Measurements from ENCODE around the gene UBAC1. TPM values are rescaled to one million over a fixed set of nuclear protein-coding genes. Genes with fewer than 3 reads are reported as not detected.
"Not testable (repeated sequence)": the region's sequence is repeated elsewhere in the genome, so short reads cannot be mapped to it uniquely, and the experiment has no call there.

UBAC1 gene
- polyA plus RNA-seq, 5 donors = 27.6 to 38.4 (median 32.3) TPM

DNA sequence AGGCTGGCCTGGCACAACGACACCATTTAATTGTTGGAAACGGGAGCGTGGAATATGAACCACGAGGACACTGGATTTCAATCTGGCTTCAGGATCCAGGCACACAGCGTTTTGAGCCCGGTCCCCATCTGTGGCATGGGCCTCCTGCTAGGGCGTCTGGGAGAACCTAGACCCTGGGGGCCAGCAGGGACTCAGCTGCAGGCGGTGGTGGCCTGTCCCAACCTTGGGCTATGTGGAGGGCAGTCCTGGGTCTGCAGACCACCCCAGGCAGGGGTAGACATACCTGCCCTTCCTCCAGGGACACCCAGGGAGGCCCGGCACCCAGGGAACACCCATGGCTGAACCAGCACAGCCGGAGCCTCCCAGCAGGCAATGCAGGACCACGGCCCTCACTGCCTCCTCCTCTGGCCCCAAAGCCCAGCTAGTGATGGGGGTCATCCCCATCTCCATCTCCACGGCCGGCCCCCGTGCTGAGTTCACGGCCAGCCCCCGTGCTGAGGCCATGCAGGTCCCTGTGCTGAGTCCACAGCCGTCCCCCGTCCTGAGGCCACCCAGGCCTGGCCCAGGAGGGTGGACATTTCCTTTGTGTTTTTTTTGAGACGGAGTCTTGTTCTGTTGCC is 18.5 kb upstream of the UBAC1 start:
- DNase-seq = no peak

DNA sequence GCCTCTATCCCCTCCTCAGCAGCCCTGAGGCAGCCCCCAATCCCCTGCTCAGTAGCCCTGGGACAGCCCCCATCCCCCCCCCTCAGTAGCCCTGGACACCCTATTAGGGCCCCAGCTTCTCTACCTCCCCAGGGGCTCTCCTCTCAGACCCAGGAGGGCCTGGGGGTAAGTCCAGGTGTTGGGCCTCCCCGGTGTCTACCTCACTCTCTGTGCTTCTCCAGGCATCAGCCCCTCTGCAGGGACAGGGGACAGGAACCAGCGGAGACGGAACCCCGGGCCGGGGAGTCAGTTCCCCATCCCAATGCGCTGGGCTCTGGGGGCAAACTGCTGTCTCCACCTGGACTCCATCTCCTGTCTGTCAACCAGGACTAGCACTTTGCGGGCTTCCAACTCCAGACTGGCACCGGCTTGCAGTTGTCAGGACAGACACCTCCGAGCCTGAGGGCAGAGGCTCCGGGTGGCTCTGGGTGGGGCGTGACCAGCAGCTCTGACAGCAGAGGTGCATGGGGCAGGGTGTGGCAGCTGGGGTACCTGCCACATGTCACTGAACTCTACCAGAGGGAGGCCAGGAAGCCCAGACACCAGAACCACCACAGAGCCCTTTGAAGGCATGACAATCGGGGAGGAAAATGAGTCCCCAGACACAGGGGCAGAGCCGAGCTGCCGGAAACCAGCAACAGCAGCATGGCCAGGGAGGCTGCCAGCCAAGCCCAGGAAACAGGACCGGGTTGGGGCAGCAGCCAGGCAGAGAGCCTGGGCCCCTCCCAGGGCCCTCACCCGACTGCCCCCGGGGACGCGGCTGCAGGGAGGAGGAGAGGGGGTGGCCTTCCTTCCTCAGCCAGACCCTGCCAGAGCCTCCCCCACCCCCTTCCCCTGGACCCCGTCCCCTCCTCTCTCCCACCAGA is 17.7 kb upstream of the UBAC1 start:
- no peak for DNase-seq

DNA sequence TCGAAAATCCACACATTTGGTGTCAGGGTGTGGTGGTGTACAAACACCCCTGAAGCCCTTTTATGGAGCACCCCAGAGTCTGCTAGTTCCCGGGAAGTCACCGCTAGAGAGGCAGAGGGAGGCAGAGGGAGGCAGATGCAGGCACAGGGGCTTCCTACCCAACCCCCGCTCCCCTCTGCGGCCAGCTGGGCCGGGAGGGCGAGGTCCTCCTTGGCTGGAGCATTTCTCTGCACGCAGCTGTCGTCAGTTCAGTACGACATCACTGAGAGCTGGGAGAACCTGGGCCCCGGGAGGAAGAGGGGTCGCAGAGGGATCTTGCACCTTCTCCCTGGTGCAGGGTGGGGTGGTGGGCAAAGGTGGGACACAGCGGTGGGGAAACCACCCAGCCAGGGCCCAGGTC is 15.8 kb upstream of the UBAC1 start:
- no peak for DNase-seq

DNA sequence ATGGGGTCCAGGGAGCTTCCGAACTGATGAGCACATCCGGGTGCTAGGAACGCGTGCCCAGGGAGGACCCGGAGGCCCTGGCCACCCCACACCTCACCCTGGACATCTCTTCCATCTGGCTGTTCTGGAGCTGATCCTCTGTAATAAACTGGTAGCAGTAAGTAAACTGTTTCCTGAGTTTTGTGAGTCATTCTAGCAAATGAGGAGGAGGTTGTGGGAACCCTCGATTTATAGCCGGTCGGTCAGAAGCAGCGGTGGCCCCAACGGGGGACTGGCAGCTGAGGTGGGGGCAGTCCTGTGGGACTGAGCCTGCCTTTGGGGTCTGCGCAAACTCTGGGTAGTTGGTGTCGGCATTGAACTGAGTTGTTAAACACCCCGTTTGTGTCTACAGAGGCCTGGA is 15.4 kb upstream of the UBAC1 start:
- no peak for DNase-seq

DNA sequence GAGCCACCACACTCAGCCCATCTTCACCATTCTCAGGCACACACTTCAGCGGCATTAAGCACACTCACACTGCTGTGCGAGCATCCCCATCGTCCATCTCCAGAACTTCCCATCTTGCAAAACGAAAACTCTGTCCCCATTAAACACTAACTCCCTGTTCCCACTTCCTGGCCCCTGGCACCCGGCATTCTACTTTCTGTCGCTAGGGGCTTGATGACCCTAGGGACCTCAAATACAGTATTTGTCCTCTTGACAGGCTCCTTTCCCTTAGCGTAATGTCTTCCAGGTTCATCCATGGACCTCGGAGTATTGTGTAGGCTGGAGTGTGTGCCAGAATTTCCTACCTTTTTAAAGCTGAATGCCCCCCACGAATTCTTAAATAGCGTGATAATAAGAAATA is 14.7 kb upstream of the UBAC1 start:
- no peak for DNase-seq

DNA sequence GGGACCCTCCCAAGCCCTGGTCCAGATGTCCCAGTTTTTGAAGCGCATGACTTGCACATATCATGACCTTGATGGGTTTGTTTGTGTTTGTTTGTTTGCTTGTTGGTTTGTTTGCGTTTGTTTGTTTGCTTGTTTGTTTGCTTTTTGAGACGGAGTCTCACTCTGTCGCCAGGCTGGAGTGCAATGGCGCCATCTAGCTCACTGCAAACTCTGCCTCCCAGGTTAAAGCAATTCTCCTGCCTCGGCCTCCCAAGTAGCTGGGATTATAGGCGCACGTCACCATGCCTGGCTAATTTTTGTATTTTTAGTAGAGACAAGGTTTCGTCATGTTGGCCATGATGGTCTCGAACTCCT is 13.0 kb upstream of the UBAC1 start:
- no peak for DNase-seq

DNA sequence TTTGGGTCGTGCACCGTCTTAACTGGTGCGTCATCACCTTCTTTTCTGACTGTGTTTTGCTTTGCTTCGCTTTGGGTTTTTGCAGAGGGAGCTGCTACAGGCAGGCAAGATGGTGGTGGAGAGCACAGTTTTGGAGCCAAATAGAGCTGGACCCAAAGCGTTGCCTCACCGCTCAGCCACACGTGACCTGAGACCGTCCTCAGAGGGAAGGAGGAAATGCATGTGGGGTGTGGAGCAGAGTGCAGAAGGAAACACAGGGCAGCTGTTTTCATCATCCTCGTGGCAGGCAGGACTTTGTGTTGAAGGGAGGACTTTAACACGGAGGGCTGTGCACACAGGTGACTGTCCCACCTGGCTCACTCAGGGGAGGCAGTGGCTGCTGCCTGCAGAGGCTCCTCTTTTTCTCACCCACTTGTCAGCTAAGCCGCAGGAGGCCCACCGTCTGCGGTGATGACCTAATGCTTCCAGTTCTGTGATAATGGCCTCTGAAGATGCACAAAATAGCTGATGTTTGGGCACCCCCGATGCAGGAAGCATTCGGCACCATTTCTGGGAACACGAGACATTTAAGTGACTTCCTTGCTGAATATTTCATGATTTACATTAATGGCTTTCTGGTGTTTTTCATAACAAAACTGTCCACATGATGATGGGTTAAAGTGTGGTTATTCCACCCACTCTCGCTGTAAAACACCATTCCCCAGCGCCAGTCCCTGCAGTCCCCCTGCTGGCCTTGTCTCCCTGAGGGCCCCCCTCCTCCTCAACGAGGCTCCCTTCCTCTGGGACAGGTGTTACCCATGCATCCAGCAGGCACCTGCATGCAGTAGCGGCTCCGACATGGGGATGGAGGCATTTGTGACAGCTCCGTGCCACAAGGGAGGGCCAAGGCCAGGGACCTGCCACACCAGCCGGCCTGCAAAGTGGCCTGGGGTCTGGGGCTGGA is 12.4 kb upstream of the UBAC1 start:
- DNase-seq = no peak

DNA sequence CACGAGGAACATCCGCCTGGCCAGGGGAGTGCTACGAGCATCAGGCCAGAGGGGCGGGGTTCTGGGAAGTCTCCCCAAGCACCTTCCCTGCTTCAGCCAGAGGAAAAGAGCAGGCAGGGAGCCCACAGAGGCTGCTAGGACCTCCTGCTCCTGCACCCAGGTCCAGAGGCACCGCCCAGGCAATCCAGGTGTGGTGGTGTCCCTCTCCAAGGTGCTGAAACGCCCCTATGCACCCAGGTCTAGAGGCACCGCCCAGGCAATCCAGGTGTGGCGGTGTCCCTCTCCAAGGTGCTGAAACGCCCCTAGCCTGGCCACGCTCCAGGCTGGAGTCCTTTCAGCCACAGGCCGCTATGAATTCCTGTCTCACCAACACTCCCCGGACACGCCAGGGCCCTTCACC is 10.7 kb upstream of the UBAC1 start:
- DNase-seq = peak in 1 of 2 donors; percentile 55

DNA sequence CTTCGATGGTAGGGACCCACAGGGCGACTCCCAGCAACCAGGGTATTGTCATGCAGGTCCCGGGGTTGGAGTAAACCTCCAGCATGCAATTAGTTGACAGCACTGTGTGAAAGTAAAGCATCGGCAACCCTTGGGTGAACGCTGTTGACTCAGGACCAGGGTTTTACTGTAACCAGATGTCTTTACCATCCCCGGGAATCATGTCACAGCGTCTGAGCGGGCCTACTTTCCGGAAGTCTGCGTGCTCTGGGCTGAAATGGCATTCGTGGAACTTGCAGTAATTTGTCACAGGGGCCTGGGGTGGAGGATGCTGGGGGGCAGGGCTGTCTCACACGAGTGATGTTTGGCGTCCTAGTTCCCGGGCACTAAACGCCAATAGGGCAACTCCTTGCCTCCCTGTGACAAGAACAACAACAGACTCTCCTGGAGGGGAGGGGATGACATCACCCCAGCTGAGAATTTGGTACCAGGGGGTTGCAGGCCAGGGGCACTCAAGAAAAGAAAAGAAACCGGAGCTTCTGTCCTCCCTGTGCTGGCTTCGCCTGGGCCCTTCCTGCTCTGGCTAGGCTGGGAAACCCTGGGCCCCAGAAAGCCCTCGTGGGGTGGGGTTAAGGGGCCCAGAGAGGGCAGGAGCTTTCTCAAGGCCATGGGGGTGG is 10.1 kb upstream of the UBAC1 start:
- DNase-seq = no peak

DNA sequence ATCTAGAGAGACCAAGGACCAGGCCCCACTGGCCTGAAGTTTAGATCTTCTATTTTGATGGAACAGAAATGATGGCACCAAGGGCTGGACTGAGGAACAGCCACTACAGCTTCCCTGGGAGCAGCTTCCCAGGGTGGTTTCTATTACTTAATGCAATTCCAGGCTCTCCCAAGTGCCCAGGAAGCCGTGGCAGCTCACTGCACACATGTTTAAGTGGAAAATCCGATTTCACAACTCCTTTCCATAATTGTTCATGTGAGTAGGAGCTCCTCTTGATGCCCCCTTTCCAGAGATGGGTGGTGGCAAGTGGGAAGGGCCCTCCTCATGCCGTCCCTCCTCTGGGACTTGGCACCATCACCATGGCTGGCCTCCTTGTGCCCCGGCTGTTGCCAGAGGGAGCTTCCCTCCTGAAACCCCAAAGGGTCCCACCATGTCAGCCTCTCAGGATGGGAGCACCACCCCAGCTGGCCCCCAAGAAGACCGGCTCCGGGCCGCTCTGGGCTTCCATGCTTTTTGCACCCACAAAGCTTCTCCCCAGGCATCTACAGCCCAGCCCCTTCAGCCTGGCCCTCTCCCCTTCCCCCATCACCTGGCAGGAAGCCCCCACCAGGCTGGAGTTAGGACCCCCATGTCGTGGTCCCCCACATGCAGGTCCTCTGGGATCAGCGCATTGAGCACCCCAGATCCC is 9.1 kb upstream of the UBAC1 start:
- no peak for DNase-seq

DNA sequence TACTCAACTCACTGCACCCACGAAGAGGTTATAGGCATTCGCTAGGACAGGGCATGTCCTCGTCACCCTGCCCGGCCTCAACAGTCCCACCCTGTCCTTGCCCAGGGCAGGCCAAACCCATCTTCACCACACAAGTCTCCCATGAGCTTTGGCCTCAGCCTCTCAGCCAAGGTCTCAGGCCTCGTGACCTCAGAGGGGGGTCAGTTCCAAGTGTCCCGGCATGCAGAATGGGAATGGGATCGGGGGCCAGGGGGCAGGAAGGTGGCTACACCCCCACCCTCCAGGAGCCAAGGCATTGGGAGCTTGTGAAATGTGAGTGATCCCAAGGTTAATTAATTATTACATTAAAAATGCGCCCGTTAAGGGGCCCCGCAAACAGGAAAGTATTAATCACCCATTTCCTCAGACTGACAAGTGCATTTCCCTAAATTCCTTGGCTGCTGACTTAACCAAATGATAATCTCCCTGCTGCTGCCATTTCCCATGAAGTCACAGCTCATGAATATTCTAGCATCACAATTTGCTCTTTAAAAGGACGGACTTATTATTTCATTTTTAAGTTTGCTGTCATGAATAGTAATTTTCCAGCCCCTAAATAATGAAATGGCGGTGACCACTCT is 8.0 kb upstream of the UBAC1 start:
- no peak for DNase-seq

DNA sequence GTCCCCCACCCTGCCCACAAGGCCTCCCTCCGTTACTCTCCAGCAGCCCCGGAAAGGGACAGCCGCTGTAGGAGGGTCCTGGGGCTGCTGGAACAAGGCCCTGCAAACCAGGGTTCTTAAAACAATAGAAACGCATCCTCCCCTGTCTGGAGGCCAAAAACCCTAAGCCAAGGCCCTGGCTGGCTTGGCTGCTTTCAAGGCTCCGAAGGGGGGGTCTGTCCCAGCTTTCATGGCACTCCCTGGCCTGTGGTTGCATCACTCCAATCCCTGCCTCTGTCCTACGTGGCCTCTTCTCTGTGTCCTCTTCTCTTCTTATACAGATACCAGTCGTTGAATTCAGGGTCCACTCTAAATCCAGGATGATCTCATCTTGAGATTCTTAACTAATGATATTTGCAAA is 7.4 kb upstream of the UBAC1 start:
- no peak for DNase-seq

DNA sequence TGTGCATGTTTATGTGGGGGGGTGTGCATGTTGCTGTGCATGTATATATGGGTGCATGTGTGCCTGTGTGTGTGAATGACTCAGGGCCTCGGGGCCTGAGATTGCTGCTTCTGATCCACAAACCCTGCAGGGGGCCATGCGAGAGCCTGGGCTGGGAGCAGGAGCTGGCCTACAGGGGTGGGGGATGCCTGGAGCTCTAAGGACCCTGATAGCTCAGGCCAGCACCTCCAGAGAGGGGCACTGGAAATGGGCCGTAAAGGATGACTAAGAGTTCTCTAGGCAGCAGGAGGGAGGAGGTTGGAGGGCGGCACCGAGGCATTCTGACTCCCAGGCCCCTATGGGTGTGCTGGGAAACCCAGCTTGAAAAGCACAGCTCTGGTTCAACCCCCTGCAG is 6.9 kb upstream of the UBAC1 start:
- no peak for DNase-seq

DNA sequence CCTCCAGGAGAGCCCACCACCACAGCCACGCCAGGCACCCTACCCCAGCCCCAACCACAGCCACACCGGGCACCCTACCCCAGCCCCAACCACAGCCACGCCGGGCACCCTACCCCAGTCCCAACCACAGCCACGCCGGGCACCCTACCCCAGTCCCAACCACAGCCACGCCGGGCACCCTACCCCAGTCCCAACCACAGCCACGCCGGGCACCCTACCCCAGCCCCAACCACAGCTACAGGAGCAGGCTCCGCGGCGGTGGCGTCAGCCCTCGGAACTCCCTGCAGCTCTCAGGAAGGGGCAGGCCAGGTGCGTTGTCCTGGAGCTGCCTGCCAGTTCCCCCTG is 5.7 kb upstream of the UBAC1 start:
- not testable (repeated sequence) for DNase-seq

DNA sequence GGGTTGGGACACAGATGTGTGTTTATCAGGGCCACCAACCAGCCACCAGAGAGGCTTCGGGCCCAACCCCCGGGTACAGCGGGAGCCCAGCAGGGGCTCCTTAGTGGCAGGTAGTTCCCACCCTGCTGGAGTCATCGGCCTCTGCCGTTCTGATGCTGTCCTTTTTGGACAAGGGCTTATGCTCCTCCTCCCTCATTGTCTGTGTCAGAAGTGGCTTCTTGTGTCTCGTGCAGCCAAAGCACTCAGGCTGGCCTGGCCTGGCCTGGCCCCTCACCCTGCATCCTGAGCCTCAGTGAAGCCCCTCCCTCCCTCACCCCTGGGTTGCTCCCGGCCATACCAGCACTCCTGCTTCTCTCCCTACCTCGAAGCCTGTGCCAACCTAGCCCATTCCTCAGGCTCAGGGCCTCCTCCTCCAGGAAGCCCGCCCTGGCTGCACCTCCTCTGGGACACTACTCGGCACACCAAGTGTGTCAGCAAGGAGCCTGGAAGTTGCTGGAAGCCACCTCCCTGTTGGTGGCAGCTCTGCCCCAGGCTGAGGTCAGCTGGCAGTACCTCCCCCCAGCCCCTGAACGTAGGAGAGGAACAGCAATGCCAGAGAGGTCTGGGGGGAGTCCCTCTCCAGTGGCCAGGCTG is 4.1 kb upstream of the UBAC1 start:
- DNase-seq = no peak

DNA sequence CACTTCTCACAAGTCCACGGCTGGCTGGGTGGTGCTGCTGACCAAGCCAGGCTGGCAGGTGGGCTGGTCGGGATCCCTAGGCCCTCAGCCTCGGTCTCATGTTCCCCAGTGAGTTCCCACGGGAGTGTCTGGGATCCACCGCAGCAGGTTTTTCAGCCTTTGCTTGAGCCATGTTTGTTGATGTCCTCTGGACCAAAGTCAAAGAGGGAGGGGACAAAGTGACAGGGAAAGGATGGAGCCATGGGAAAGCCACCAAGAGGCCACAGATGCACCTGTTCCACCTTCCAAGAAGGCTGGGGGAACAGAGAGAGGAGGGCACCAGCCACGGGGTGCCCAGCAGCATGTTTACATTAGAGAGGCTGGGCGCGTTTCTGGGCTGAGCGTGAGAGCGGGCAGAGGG is 2.8 kb upstream of the UBAC1 start:
- DNase-seq = no peak

DNA sequence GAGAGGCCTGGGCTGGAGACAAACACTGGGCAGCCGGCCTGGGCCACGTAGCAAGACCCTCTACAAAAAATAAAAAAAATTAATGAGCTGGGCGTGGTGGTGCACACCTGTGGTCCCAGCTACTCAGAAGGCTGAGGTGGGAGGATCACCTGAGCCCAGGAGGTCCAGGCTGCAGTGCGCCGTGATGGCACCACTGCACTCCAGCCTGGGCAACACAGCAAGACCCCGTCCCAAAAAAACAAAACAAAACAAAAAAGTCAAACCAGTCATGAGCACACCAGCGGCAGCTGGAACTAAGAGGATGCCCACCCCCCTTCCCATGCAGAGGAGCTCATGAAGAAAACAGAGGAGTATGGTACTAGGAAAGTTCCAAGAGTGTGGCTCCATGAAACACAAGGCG is 2.2 kb upstream of the UBAC1 start:
- DNase-seq = no peak

DNA sequence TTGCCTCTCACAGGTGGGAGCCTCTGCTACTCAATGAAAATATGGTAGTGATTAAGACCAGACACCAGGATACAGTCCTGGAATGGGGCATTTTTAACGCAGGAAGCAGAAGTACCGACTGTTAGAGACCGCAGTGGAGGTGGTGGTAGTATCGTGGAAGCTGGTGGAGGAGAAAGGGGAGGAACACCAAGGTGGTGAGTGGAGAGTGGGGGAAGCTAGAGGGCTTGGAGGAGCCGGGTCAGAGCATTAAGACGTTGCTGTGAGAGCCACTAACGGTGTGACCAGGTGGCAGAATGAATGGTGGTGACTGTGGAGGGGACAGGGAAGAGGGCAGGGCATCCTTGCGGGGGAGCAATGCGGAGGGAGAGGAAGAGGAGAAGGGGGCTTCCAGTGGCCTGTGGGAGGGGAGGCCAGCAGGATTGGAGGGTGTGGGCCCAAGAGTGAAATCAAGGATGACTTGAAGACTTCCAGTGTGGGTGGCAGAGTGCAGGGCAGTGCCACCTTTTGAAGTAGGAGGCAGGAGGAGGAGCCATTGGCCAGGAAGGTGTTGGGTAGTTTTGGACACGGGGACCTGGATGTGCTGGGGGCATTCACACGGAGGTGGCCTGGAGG is 1.6 kb upstream of the UBAC1 start:
- no peak for DNase-seq

DNA sequence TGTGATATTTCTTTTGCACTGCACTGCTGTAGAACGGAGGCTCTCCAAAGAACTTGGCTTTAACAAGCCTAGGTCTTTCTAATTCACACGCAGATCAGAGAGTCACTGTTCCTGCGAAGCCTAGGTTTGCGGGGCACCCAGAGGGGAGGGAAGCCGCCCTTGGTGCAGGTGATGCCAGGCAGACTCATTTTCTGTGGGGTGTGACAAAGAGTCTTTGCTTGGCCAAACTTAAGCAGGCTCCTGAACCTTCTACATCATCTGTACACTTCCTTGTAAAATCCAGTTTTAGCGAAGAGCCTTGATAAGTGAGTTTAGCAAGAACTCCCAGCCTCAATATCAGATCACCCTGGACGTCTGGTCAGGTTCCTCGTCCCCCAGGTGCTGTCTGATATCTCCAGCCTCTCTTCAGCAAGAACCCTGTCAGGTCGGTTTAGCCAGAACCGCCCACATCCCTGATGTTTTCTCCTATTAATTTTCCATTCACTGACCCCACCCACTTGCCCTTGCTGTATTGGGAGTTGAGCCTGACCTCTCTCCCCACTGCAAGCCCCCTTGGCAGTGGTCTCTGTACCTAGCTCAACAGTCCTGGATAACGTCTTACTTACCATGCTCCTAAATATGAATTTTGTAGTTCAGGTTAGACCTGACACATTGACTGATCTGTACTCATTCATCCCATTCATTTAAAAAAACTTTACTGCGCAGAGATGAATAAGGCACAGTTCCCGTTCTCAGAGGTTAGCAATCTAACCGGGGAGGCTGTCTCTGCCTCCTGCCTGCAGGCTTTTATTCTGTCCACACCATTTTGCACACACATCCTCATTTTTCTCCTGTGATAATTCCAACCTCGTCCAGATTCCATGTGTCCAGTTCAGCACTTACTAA is 880 bp upstream of the UBAC1 start:
- DNase-seq = no peak

Measured in right lung (tissue), 5 donors.